K562 (cell line): ENCODE measurements around the gene SLC13A3. TPM values are rescaled to one million over a fixed set of nuclear protein-coding genes. Genes with fewer than 3 reads are reported as not detected.

Experiments used
- ATAC-seq: fragments of 200-7000 bp; cut with Tn5 transposase; 3 replicates; pipeline ENCODE4 v1.9.1; 2020; ENCODE audit warnings: moderate library complexity
- BruUV-seq: library from RNA; stranded (reverse); fragments of 400-500 nt; replicated peaks from 2 replicates; lab custom pipeline; 2021; lab: Mats Ljungman, UMichigan
- CTCF ChIA-PET: fragments of 300-600 bp; formaldehyde crosslinking; extraction: SDS; loops from one replicate; lab custom pipeline; 2021; ENCODE audit warnings: low intra/inter-chr PET ratio; lab: Yijun Ruan, JAX
- POLR2A ChIA-PET: fragments of 300-600, 350-650 bp; sonication (Branson Sonifier 250); formaldehyde crosslinking; extraction: SDS; loops from one replicate; lab custom pipeline; 2021; ENCODE audit warnings: antibody characterized with exemption, inconsistent platforms; lab: Yijun Ruan, JAX
- DNase-seq, 4 experiments: peaks; one replicate each; pipeline versions ENCODE4 v3.0.0 to v3.0.0-alpha.2; 2011 to 2018; ENCODE audit warnings: low spot score in 3 of 4, mixed read lengths in 3 of 4; ENCODE audit errors: extremely low read depth in 1 of 4
- FAIRE-seq: peaks from 2 replicates; lab custom pipeline; 2011; peaks lifted over from hg19 to GRCh38; lab: Jason Lieb, UNC
- H2AFZ ChIP-seq: 2 replicates; pipeline ENCODE4 v1.6.0; 2011; ENCODE audit warnings: low read depth, low read length, control low read depth, inconsistent platforms
- H3K27ac ChIP-seq: fragments of 200-600 bp; 3 replicates; pipeline ENCODE4 v1.8.0; 2011; ENCODE audit warnings: low read depth, mild to moderate bottlenecking, control low read depth, inconsistent platforms, low read length, moderate library complexity, mixed read lengths; ENCODE audit errors: extremely low read depth
- H3K27me3 ChIP-seq, 2 experiments: fragments of 300-600 bp in 1 of 2; 2 replicates in 1 of 2; 3 replicates in 1 of 2; pipeline versions ENCODE4 v1.6.0 to v1.8.0; 2011; ENCODE audit warnings: inconsistent platforms in 2 of 2, low read length in 2 of 2, mild to moderate bottlenecking in 1 of 2, mixed read lengths in 1 of 2, moderate library complexity in 1 of 2; ENCODE audit not compliant: control insufficient read depth in 2 of 2, insufficient read depth in 2 of 2
- H3K36me3 ChIP-seq: fragments of 300-600 bp; 3 replicates; pipeline ENCODE4 v1.8.0; 2011; ENCODE audit warnings: mild to moderate bottlenecking, low read length, inconsistent platforms; ENCODE audit not compliant: control insufficient read depth, insufficient read depth
- H3K4me1 ChIP-seq, 2 experiments: fragments of 200-600 bp in 1 of 2; replicated peaks in 1 of 2; 2 replicates in 1 of 2; 3 replicates in 1 of 2; pipeline versions ENCODE4 v1.5.1 to v1.8.0; 2011; ENCODE audit warnings: inconsistent platforms in 2 of 2, low read length in 2 of 2, mild to moderate bottlenecking in 1 of 2, mixed read lengths in 1 of 2, moderate library complexity in 1 of 2; ENCODE audit not compliant: control insufficient read depth in 2 of 2, insufficient read depth in 2 of 2
- H3K4me2 ChIP-seq: 2 replicates; pipeline ENCODE4 v1.6.1; 2011; ENCODE audit warnings: low read length, control low read depth, inconsistent platforms, mixed read lengths; ENCODE audit not compliant: insufficient read depth
- H3K4me3 ChIP-seq: fragments of 200-600 bp; sonication (generic), shearing (Covaris generic); 2 replicates; pipeline ENCODE4 v1.5.1; 2016; ENCODE audit warnings: control low read depth, inconsistent platforms
- H3K79me2 ChIP-seq: fragments of 200-600 bp; 3 replicates; pipeline ENCODE4 v1.8.0; 2011; ENCODE audit warnings: low read length, inconsistent platforms; ENCODE audit not compliant: control insufficient read depth, insufficient read depth
- H3K9ac ChIP-seq, 2 experiments: 2 replicates each; pipeline versions ENCODE4 v1.6.0 to v1.6.1; 2011; ENCODE audit warnings: low read depth in 2 of 2, low read length in 2 of 2, control low read depth in 1 of 2, inconsistent platforms in 1 of 2, mild to moderate bottlenecking in 1 of 2, mixed read lengths in 1 of 2; ENCODE audit not compliant: insufficient read depth in 1 of 2
- H3K9me1 ChIP-seq: one replicate; pipeline ENCODE4 v1.6.0; 2011; ENCODE audit warnings: inconsistent platforms, mild to moderate bottlenecking, low read length, moderate library complexity; ENCODE audit not compliant: control insufficient read depth, insufficient read depth
- H3K9me3 ChIP-seq: replicated peaks from 2 replicates; pipeline ENCODE4 v1.5.1; 2011; ENCODE audit warnings: low read depth, low read length, inconsistent platforms; ENCODE audit not compliant: control insufficient read depth, insufficient read depth
- H4K20me1 ChIP-seq: replicated peaks from 2 replicates; pipeline ENCODE4 v1.6.1; 2011; ENCODE audit warnings: low read length, inconsistent platforms, mixed read lengths; ENCODE audit not compliant: control insufficient read depth, insufficient read depth
- KLF16 ChIP-seq: IDR thresholded peaks from 2 replicates; pipeline ENCODE4 v1.6.1; 2016; ENCODE audit warnings: antibody characterized with exemption
- NKRF ChIP-seq: fragments of 450-650 bp; IDR thresholded peaks from 2 replicates; pipeline ENCODE4 v1.6.1; 2016; ENCODE audit warnings: borderline replicate concordance
- PBX2 ChIP-seq, 2 experiments: IDR thresholded peaks in 1 of 2; conservative IDR thresholded peaks in 1 of 2; 2 replicates each; pipeline ENCODE4 v1.6.1; 2016; ENCODE audit warnings: low read depth in 2 of 2, mild to moderate bottlenecking in 1 of 2, missing compliant biosample characterization in 1 of 2, missing genetic modification characterization in 1 of 2, moderate library complexity in 1 of 2
- REST ChIP-seq, 2 experiments: fragments of 450-650 bp; formaldehyde crosslinking in 1 of 2; IDR thresholded peaks; 2 replicates each; pipeline versions ENCODE4 v1.4.0 to v1.6.1; 2014 to 2020; ENCODE audit warnings: mild to moderate bottlenecking in 2 of 2, borderline replicate concordance in 1 of 2, low read depth in 1 of 2
- RFX1 ChIP-seq: fragments of 450-650 bp; IDR thresholded peaks from 2 replicates; pipeline ENCODE4 v1.6.1; 2016; ENCODE audit warnings: mild to moderate bottlenecking, moderate library complexity
- WGBS: fragments of 100-300 bp; shearing (Covaris generic); methylation state at CpG from one replicate; pipeline ENCODE4 v1.1.6; 2016; ENCODE audit warnings: low coverage, mixed read lengths; ENCODE audit not compliant: insufficient coverage; ENCODE audit errors: missing lambda C conversion rate; 5-methylcytosine and 5-hydroxymethylcytosine counted together
- in situ Hi-C: fragments of 300-500 bp; cut with MboI; formaldehyde crosslinking; loops from 4 replicates; pipeline ENCODE4 v1.15.0; 2018; ENCODE audit warnings: inconsistent platforms, mixed read lengths
- intact Hi-C: fragments of 100-400 bp; cut with micrococcal nuclease; formaldehyde crosslinking; loops from 2 replicates; pipeline ENCODE4 v1.14.2; 2022
- polyA plus RNA-seq, 8 experiments: library from polyadenylated mRNA; depleted of rRNA in 4 of 8; stranded (reverse) in 5 of 8; unstranded in 3 of 8; fragments of >200 nt; fragmentation: Nextera tagmentation in 2 of 8; fragmentation: Illumina TruSeq in 1 of 8; extraction: Ambion mirVana in 2 of 8; extraction: Trizol in 1 of 8; gene quantifications; 2 replicates each; pipeline versions ENCODE4 v1.2.1 to v1.2.3, GENCODE V29; 2011 to 2014; ENCODE audit warnings: inconsistent platforms in 1 of 8, missing spikeins in 1 of 8
- total RNA-seq, 7 experiments: library from RNA; depleted of rRNA in 6 of 7; stranded (reverse); fragments of >200 nt in 6 of 7; fragmentation: Illumina TruSeq in 2 of 7; extraction: Trizol in 2 of 7; gene quantifications; 2 replicates each; pipeline versions ENCODE4 v1.2.1 to v1.2.3, GENCODE V29; 2011 to 2021; ENCODE audit warnings: low replicate concordance in 1 of 7
- TF ChIP-seq, protein P1 (sequence below): fragments of 450-650 bp; IDR thresholded peaks from 2 replicates; pipeline ENCODE4 v1.6.1; 2016

Gene SLC13A3
- total and polyA plus RNA-seq, 9 of the 15 experiments (the other 6 are each of a cell fraction or from before 2014, with no cell fraction given) = 5.5 to 16.4 (median 8.5) TPM

GRCh38 chr20:46580613-46581205 lies 70.5 kb downstream of the SLC13A3 start:
- H3K36me3 ChIP-seq = no peaks in the 10 kb centered on the region
- no peak overlapping the region for H3K4me3 ChIP-seq
- 64% methylated on average over 2 of the region's 2 CpGs for WGBS
- intact Hi-C loops = no loop called here
- no peaks in the 10 kb centered on the region for H3K9me3 ChIP-seq
- no peaks in the 10 kb centered on the region for H3K27me3 ChIP-seq
- in situ Hi-C loops = no loop called here
- FAIRE-seq (no peak), DNase-seq (no peak), ATAC-seq (peak; percentile 55; the same call in 2 of the 3 replicates)
- no peaks in the 10 kb centered on the region for H4K20me1 ChIP-seq
- H2AFZ ChIP-seq = no peak overlapping the region
- H3K4me2 ChIP-seq = no peak overlapping the region
- ChIA-PET CTCF (no interaction called here), POLR2A (no interaction called here)
- no peaks in the 10 kb centered on the region for H3K79me2 ChIP-seq
- no TSS peak for BruUV-seq
- H3K9ac ChIP-seq = no peak overlapping the region
- H3K9me1 ChIP-seq = no peaks in the 10 kb centered on the region
- H3K27ac ChIP-seq = no peak overlapping the region
- H3K4me1 ChIP-seq = no peaks in the 10 kb centered on the region
- peak; percentile 89 for TF ChIP-seq RFX1
- peak; percentile 44; the same call in 1 of the 2 replicates for TF ChIP-seq KLF16
- no peak for TF ChIP-seq NKRF
- peak; percentile 91 for TF ChIP-seq REST (IDR thresholded peaks at IDR 0.05; ENCODE audit: borderline replicate concordance)
- TF ChIP-seq REST (CRISPR knock-in tag; IDR thresholded peaks at IDR 0.05; ENCODE audit: low read depth) = no peak
- no peak for TF ChIP-seq PBX2 (CRISPR knock-in tag; IDR thresholded peaks at IDR 0.05; ENCODE audit: low read depth)
- peak; percentile 71 for TF ChIP-seq PBX2 (tag; conservative IDR thresholded peaks at IDR 0.05; ENCODE audit: low read depth)
- TF ChIP-seq, protein P1, sequence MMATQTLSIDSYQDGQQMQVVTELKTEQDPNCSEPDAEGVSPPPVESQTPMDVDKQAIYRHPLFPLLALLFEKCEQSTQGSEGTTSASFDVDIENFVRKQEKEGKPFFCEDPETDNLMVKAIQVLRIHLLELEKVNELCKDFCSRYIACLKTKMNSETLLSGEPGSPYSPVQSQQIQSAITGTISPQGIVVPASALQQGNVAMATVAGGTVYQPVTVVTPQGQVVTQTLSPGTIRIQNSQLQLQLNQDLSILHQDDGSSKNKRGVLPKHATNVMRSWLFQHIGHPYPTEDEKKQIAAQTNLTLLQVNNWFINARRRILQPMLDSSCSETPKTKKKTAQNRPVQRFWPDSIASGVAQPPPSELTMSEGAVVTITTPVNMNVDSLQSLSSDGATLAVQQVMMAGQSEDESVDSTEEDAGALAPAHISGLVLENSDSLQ = peak; percentile 94
